ENCODE results near the gene CLCN7.

CLCN7 gene

DNA sequence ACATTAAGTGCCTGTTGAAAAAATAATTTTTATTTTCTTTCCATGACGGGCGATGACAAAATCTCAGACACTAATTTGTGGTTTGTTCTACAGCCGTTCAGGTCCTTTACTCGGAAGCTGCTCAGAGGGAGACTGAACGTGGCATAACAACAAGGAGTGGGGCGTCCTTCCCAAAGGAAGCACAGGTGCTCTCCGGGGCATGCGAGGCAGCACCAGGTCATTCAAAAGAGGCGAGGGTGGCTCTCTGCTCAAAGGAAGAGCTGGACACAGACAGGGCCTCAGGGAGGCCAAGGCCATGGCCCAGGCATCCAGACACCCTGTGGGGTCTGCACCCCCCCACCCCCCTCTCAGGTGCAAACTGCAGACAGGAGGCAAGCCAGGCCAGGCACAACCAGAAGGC lies 76.5 kb downstream of the CLCN7 start:
- no peak for DNase-seq

DNA sequence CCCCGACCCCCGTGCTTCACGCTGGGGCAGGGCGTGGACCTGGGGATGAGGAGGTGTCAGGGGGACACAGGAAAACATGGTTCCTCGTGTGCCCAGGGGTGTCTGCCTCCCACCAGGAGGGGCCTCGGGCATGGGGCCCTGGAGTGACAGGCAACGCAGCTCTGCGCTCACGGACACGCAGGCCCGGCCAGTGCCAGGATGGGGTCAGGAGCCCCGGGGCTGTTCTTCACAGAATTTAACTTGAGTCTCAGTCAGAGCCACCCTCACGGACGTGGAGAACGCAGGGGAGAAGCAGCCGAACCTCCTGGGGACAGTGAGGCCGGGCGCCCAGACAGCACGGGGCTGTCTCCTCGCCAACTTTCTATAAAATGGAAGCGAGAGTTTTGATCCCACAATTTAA lies 77.0 kb downstream of the CLCN7 start:
- no peak for DNase-seq

DNA sequence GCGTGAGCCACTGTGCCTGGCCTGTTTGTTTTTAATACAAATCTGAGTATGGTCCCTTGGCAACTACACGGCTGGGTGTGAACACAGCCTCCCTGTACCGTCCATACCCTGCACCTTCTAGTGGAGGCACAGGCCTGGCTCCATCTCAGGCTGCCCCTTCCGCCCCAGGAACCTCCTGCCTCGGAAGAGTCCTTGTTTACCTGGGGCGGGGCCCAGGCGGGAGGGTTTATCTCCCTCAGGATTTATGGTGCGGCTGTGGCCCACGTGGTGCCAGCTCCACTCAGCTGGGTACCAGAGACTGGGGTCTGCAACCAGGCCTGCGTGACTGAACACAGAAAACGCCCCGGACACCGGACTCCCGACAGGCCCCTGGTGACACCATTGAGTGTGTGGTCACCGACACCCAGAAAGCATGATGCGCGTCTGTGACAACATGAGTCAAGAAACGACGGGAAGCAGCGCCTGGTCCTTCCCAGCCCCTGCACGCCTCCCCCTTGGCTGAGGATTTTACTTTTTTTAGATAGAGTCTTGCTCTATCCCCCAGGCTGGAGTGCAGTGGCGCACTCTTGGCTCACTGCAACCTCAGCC lies 79.3 kb downstream of the CLCN7 start:
- DNase-seq: no peak

All from NCI-H1105 treated with DMSO at 0.1 percent for 48 hours (cell line).